Motor neuron (in vitro differentiated cells): ENCODE measurements around the gene SLC27A4. TPM values are rescaled to one million over a fixed set of nuclear protein-coding genes. Genes with fewer than 3 reads are reported as not detected.
A peak's percentile ranks its signal among the peaks of the same experiment; 100 is the strongest.
"Not testable (repeated sequence)": the region's sequence is repeated elsewhere in the genome, so short reads cannot be mapped to it uniquely, and the experiment has no call there.

Experiments
- ATAC-seq, 8 experiments: fragments of 200-7000 bp; cut with Tn5 transposase; replicated peaks in 6 of 8; 2 replicates each; pipeline ENCODE4 v1.8.0; 2021; ENCODE audit warnings: mild to moderate bottlenecking in 8 of 8, moderate library complexity in 8 of 8
- H3K27ac ChIP-seq, 2 donors: fragments of 250-450 bp; sonication (Bioruptor Pico); 2 replicates each; pipeline ENCODE4 v1.9.0; 2021; ENCODE audit warnings: antibody characterized with exemption in 2 of 2, mild to moderate bottlenecking in 2 of 2, moderate library complexity in 1 of 2
- H3K4me1 ChIP-seq, 2 donors: fragments of 250-450 bp; sonication (Bioruptor Pico); replicated peaks in 1 of 2; 2 replicates each; pipeline ENCODE4 v1.6.1; 2021; ENCODE audit warnings: antibody characterized with exemption in 2 of 2, mild to moderate bottlenecking in 2 of 2, moderate library complexity in 1 of 2
- H3K4me3 ChIP-seq, 5 donors: fragments of 250-450 bp; sonication (Bioruptor Pico); 2 replicates each; pipeline ENCODE4 v1.9.0; 2021; ENCODE audit warnings: antibody characterized with exemption in 5 of 5, mild to moderate bottlenecking in 5 of 5, moderate library complexity in 4 of 5
- WGBS, 10 experiments: fragments of 450-650 bp; shearing (Covaris generic); methylation state at CpG; one replicate each; pipeline ENCODE4 v1.0.0; 2022; 5-methylcytosine and 5-hydroxymethylcytosine counted together
- in situ Hi-C, 9 experiments: fragments of 400-800 bp; cut with MboI; loops; one replicate each; pipeline ENCODE4 v1.15.0; 2021; ENCODE audit warnings: low sequenced_read_pairs in 9 of 9, low pct_unique_long_range_greater_than_20kb in 2 of 9; ENCODE audit not compliant: unreplicated experiment in 9 of 9
- total RNA-seq, 8 experiments: library from RNA; unstranded; fragments of 300-600 nt; gene quantifications; 2 replicates each; pipeline versions ENCODE4 v1.2.3 to v1.2.4, GENCODE V29; 2022

Gene SLC27A4
- total RNA-seq, 8 experiments from 2014 or later: 10.4 to 31.7 (median 17.7) TPM

DNA sequence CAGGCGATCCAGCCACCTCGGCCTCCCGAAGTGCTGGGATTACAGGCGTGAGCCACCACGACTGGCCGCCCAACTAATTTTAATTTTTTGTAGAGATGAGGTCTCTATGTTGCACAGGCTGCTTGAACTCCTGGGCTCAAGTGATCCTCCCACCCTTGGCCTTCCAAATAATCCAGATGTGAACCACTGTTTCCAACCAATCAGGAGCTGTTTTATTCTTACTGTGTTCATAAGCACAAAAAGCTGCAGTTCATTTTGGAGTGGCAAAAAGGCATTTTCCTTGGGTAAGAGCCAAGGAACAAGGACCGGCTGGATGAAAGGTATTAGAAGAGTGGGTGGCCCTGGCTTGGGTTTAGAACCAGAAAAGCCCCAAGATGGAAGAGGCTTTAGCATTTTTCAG lies 5.2 kb upstream of the SLC27A4 start:
- Histone ChIP-seq H3K4me3 (no peak overlapping the region), H3K4me1 (no peaks in the 10 kb centered on the region), H3K27ac (no peak overlapping the region)
- 0 to 100% (median 88%) methylated on average over 1 of the region's 7 CpGs; no CpG with 5 or more reads in 3 of the 10 experiments for WGBS, 10 experiments
- in situ Hi-C loops: no loop called here
- no peak for ATAC-seq

DNA sequence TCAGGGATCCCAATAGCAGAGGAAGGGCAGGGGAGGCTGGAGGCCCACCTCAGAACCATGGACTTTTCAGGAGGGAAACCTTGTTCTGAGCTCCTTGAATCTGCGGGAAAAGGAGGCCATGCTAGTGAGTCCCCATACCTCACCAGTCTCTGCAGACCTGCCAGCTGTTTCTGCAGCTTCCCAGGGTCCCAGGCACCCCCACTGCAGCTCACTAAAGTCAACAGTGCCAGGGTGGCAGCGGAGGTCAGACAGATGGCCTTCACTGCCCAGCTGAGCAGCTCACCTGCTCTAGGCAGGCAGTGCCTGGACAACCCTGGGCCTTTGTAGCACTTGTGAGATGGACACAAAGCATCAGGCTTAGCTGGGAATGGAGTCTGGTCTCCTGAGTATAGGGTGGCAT lies 4.4 kb upstream of the SLC27A4 start:
- H3K4me1 ChIP-seq: no peaks in the 10 kb centered on the region
- no peak for ATAC-seq
- H3K27ac ChIP-seq: no peak overlapping the region
- in situ Hi-C loops: no loop called here
- 95 to 100% methylated on average over 1 to 2 of the region's 2 CpGs; no CpG with 5 or more reads in 8 of the 10 experiments for WGBS, 10 experiments
- no peak overlapping the region for H3K4me3 ChIP-seq

DNA sequence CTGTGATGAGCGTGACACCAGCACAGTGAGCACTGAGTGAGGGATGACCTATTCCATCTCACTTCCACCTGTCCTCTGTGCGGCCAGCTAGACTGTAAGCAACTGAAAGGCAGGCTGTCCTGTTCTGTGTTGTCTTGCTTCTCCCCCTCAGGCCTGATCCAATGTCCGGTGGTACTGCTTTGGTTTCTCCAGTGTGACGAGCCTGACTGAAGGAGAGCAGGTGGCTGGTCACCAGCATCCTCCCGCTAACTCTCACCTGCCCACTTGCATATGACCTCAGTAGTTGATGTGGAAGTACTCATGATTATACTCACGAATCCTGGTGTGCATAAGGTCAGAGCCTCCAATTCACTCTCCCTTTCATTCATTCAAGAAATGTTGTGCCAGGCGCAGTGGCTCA lies 2.4 kb upstream of the SLC27A4 start:
- in situ Hi-C loops: no loop called here
- Histone ChIP-seq H3K4me3 (no peak overlapping the region), H3K27ac (no peak overlapping the region), H3K4me1 (peaks cover 0 to 5% of the 10 kb centered on the region in 2 donors)
- WGBS, 10 experiments: 87 to 100% (median 94%) methylated on average over 2 to 4 of the region's 7 CpGs; no CpG with 5 or more reads in 4 of the 10 experiments
- ATAC-seq: no peak

DNA sequence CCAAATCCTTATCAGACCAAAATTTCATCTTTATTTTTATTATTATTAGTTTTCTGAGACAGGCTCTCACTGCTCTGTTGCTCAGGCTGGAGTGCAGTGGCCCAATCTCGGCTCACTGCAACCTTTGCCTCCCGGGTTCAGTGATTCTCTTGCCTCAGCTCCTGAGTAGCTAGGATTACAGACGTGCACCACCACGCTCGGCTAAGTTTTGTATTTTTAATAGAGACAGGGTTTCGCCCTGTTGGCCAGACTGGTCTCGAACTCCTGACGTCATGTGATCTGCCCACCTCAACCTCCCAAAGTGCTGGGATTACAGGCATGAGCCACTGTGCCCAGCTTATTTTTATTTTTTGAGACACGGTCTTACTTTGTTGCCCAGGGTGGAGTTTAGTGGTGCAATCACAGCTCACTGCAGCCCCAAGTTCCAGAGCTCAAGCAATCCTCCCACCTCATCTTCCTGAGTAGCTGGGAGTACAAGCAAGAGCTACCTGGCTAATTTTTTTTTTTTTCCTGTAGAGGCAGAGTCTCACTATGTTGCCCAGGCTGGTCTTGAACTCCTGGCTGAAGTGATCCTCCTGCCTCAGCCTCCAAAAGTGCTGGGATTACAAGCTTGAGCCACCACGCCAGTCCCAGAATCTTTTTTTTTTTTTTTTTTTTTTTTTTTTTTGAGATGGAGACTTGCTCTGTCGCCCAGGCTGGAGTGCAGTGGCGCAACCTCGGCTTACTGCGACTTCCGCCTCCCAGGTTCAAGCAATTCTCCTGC lies 1.3 kb upstream of the SLC27A4 start:
- WGBS, 10 experiments: 60 to 100% (median 81%) methylated on average over 1 to 12 of the region's 15 CpGs; no CpG with 5 or more reads in 2 of the 10 experiments
- ATAC-seq, H3K4me3 ChIP-seq, H3K4me1 ChIP-seq, H3K27ac ChIP-seq, in situ Hi-C loops: not testable (repeated sequence)

DNA sequence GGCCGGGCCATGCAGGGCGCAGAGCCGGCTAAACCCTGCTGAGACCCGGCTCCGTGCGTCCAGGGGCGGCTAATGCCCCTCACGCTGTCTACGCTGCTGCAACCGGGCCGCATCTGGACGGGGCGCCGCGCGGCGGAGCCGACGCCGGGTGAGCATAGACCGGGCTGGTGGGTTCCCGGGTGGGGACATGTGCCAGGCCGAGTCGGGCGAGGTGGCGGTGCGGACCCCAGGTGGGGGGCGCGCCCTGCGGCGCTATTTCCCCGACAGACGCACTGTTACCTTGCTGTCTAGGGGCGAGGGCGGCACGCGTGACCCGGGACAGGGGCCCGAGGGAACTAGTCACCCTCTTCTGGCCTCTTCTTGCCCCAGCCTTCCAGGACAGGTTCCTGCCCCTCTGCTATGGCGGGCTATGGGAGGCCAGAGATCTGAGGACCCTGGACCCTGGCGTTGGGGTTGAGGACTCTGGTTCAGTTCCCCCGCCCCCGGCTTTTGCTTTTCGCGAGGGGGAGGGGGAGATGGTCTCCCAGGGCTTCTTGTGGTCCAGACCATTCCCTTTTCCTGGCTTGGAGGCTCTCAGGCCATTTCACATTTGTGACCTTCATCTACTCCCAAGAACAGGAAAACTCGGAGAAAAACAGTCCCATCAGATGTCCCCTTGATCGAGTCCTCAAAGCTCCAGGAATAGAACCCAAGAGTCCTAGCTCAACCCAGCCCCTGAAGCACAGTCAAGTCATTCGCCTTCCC lies 536 bp downstream of the SLC27A4 start:
- peak overlapping the region; percentile 53 to 95 (median 77) for H3K4me3 ChIP-seq
- peak in 7 of 8 experiments; percentile 47 to 79 (median 73) for ATAC-seq
- H3K4me1 ChIP-seq: peaks cover 0 to 5% of the 10 kb centered on the region in 2 donors
- in situ Hi-C loops: no loop called here
- WGBS, 10 experiments: 0 to 3% (median 0%) methylated on average over 1 to 8 of the region's 48 CpGs; no CpG with 5 or more reads in 4 of the 10 experiments
- peak overlapping the region; percentile 43 to 51 for H3K27ac ChIP-seq

DNA sequence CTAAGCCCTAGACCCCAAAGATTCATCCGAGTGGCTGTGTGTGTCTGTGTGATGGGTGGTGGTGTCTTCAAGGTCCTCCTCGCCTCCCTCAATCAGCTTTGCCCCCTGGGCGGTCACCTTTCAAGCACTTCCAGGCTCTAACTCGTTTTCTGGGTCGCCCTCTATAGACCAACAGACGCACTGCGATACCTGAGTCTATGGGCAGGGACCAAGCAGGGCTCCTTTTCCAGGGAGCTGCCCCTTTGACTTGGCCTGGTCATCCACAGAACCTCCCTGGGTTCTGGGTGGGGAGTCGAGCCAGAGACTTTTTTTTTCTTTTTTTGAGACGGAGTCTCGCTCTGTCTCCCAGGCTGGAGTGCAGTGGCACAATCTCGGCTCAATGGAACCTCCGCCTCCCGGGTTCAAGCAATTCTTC lies 1.1 kb downstream of the SLC27A4 start:
- ATAC-seq: peak; percentile 28 to 49 (median 39)
- Histone ChIP-seq H3K27ac (no peak overlapping the region), H3K4me1 (peaks cover 0 to 5% of the 10 kb centered on the region in 2 donors), H3K4me3 (peak overlapping the region; percentile 53 to 95 (median 77))
- in situ Hi-C loops: no loop called here
- WGBS, 10 experiments: 0 to 5% methylated on average over 4 to 5 of the region's 13 CpGs; no CpG with 5 or more reads in 8 of the 10 experiments

DNA sequence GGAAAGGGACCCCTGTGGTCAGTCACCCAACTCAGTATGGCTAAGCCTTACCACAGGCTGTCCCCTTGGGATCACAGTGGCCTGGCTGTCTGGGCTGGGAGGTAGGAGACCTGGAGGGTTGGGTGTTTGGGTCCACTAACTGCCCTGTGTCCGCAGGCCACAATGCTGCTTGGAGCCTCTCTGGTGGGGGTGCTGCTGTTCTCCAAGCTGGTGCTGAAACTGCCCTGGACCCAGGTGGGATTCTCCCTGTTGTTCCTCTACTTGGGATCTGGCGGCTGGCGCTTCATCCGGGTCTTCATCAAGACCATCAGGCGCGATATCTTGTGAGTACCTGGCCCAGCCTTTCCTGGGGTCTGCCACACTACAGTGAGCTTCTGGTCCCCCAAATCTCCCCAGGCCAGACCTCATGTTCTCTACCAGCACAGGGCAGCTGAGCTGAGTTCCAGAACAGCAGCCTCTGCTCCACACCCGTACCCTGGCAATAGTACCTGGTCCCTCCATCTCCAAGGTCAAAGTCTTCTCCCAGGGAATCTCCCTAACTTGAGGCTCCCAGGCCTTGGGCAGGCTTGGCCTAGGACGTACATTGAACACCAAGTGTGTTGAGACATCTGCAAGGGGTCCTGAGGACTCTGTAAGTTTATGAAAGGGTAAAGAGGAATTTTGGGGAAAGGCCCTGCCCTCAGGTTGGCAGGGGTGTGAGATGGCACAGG lies 2.8 kb downstream of the SLC27A4 start:
- Histone ChIP-seq H3K4me1 (peaks cover 0 to 5% of the 10 kb centered on the region in 2 donors), H3K27ac (no peak overlapping the region), H3K4me3 (no peak overlapping the region)
- 90 to 100% (median 97%) methylated on average over 1 to 5 of the region's 8 CpGs; no CpG with 5 or more reads in 4 of the 10 experiments for WGBS, 10 experiments
- ATAC-seq: no peak
- in situ Hi-C loops: no loop called here

DNA sequence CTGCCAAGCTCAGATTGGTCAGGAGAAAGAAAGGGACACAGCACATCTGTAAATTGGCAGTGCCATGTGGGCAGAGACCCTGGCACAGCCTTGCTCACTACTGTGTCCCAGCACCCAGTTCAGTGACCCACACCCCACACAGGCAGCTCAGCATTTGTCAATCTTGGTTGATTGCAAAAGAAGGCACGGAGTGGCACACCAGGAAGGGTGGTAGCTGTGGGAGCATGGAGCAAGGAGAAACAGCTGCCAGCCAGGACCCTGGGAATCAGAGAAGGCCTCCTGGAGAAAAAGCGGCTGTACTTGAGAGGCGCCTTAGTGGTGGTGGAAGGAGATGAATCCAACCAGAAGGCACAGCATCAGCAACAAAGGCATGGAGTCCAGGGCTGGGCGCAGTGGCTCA lies 3.5 kb downstream of the SLC27A4 start:
- no peak overlapping the region for H3K4me3 ChIP-seq
- peaks cover 0 to 5% of the 10 kb centered on the region in 2 donors for H3K4me1 ChIP-seq
- in situ Hi-C loops: no loop called here
- H3K27ac ChIP-seq: no peak overlapping the region
- ATAC-seq: no peak
- WGBS, 10 experiments: 80 to 100% (median 100%) methylated on average over 1 to 3 of the region's 4 CpGs; no CpG with 5 or more reads in 5 of the 10 experiments

DNA sequence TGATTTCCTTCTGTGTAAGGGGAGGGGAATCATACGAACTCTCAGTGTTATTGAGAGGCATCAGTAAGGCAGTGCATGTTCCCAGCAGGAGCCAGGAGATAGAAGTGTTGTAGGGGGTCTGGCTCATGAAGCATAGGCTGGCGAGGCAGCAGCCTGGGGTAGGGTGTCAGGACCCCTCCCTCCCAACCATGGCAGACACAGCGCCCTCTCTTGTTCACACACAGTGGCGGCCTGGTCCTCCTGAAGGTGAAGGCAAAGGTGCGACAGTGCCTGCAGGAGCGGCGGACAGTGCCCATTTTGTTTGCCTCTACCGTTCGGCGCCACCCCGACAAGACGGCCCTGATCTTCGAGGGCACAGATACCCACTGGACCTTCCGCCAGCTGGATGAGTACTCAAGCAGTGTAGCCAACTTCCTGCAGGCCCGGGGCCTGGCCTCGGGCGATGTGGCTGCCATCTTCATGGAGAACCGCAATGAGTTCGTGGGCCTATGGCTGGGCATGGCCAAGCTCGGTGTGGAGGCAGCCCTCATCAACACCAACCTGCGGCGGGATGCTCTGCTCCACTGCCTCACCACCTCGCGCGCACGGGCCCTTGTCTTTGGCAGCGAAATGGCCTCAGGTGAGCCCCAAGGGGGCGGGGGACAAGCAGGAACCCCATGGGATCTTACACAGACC lies 4.7 kb downstream of the SLC27A4 start:
- no peak overlapping the region for H3K27ac ChIP-seq
- in situ Hi-C loops: no loop called here
- no peak overlapping the region for H3K4me3 ChIP-seq
- 73 to 100% (median 100%) methylated on average over 1 to 6 of the region's 28 CpGs; no CpG with 5 or more reads in 4 of the 10 experiments for WGBS, 10 experiments
- H3K4me1 ChIP-seq: peaks cover 0 to 5% of the 10 kb centered on the region in 2 donors
- ATAC-seq: no peak

DNA sequence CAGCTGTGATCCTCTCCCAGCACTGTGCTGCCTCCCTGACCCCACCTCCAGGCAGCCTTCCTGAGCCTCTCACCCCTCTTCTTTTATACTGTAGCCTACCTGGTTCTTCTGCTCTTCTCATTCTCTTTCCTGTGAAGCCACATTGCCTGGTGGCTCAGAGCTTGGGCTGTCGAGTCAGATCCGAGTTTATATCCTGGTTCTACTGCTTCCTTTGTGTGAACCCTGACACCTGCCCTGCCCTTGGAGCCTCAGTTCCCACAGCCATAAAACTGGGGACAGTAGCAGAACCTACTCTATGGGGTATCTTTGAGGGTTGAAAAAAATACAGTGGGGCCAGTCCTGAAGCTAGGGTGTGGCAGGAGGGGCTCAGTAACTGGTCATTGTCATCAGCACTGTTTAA lies 8.8 kb downstream of the SLC27A4 start:
- no peak overlapping the region for H3K4me3 ChIP-seq
- ATAC-seq: no peak
- 93 to 100% methylated on average over 1 to 2 of the region's 2 CpGs; no CpG with 5 or more reads in 8 of the 10 experiments for WGBS, 10 experiments
- H3K27ac ChIP-seq: no peak overlapping the region
- H3K4me1 ChIP-seq: no peaks in the 10 kb centered on the region
- in situ Hi-C loops: no loop called here

DNA sequence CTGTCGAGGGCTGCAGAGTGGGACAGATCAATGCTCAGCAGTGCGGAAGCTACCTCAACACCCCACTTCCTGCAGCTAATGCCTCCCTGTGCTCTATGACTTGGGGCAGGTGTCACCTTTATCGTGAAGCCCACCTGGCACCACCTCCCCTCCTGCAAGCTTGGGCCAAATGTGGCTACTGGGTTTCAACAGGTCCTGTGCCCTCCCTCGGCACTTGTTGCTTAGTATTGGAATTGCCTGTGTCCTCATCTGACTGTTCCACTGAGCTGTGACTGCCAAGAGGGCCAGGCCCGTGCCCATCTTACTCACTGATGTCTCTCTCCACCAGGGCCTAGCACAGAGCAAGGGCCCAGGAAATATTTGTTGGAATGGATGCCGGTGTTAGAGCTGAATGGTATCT lies 9.4 kb downstream of the SLC27A4 start:
- Histone ChIP-seq H3K4me3 (no peak overlapping the region), H3K4me1 (no peaks in the 10 kb centered on the region), H3K27ac (no peak overlapping the region)
- WGBS, 10 experiments: 88 to 100% (median 100%) methylated on average over 1 to 5 of the region's 6 CpGs; no CpG with 5 or more reads in 3 of the 10 experiments
- in situ Hi-C loops: no loop called here
- ATAC-seq: peak in 1 of 8 experiments; percentile 5

DNA sequence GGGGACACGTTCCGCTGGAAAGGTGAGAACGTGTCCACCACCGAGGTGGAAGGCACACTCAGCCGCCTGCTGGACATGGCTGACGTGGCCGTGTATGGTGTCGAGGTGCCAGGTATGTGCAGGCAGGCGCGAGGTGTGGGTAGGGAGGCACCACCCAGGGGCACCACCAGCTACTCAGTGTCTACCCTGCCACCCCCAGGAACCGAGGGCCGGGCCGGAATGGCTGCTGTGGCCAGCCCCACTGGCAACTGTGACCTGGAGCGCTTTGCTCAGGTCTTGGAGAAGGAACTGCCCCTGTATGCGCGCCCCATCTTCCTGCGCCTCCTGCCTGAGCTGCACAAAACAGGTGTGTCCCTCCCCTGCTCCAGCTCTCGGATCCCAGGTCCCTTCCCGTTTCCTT lies 15.1 kb downstream of the SLC27A4 start:
- WGBS, 10 experiments: 93 to 100% (median 100%) methylated on average over 1 to 4 of the region's 19 CpGs; no CpG with 5 or more reads in 7 of the 10 experiments
- H3K4me1 ChIP-seq: no peaks in the 10 kb centered on the region
- no peak overlapping the region for H3K27ac ChIP-seq
- ATAC-seq: peak in 3 of 8 experiments; percentile 10 to 19 (median 14)
- H3K4me3 ChIP-seq: no peak overlapping the region
- in situ Hi-C loops: no loop called here
